NOMO-1 treated with DMSO at 0.1 percent for 48 hours (cell line): Measurements from ENCODE around the gene ITSN1.

Source experiments
- DNase-seq: peaks from one replicate; lab custom pipeline; 2025; ENCODE audit not compliant: unreplicated experiment; lab: John Stamatoyannopoulos, UW

The ITSN1 gene

DNA sequence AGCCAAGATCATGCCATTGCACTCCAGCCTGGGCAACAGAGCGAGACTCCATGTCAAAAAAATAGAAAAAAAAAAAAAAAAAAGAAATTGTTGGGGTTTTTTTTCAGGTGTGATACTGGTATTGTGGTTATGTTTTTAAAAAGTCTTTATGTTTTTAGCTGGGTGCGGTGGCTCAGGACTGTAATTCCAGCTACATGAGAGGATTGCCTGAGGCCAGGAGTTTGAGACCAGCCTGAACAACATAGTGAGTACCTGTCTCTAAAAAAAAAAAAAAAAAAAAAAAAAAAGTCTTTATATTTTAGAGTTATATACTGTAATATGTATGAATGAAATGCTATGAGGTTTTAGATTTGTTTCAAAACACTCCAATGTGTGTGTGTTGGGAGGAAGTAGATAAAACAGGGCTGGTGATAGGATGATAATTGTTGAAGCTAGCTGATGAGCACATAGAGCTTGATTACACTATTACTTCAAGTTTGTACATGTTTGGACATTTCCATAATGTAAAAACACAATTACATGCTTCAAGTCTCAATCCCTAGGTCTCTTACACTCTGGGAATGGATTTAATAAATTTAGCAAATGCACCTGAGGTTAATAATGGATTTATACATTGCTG is 303.5 kb downstream of the ITSN1 start:
- peak; percentile 62 for DNase-seq

DNA sequence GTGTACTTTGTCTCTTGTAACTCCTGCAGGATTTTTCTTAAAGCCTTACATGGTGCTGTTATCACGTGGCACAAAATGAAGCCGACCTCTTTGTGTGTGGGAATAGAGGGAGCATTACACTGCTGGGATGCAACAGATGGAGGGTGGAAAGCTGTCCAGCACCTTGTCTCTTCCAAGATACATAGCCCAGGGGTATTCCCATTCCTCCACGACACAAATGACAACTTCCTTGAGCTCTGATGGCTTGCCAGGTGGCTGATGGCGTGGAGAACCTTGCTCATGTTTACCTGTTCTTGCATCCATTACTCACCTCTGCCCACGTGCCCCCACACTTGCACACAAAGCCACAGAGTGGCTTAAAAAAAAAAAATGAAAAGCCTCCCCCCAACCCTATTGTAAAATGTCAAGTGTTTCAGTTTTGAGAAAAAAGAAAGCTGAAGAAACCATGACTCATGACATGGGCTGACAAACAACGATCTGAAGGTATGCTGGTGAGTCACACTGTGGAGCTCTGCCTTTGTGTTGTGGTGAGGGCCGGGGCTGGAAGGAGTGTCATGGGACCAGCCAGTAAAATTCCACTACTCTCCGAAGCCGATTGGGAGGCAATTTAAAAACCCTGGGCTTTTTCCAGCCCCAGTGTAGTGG is 305.3 kb downstream of the ITSN1 start:
- peak; percentile 93 for DNase-seq

DNA sequence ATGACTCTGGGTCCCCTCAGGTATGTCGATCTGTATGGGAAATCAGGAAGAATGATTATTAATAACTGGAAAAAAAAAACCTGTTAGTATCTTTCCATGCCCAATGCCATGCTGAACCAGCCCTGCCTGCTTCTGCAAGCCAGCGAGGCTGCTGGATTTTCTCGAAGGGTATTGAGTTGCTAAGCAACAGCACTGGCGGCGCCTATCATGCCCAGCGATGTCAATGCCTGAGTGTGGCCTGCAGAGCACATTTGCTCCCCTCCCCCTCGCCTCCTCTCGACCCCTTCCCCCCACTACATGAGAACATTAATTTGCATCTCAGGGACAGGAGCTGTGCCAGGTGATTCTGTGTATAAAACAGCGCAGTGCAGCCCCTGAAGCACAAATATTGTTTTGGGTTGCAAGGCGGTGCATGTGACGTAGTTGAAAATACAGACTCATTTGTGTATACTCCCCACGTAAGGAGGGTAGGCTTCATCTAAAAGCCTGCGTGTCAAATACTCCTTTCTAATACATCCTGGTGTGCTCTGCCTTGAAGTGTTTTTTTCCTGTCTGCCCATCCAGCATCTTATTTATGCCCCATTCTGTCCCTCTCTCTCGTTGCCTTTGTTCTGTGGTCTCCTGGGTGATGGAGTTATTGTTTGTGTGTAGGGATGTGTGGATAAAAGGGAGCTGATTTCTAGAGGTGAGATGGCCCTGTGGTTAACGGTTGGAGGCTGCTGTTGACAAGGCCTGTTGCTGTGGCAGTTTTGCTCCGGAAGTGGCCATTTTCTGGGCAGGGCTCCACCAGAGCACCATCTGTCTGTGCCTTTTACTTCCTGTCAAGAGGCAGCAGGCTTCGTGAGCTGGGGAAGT is 306.0 kb downstream of the ITSN1 start:
- DNase-seq = peak; percentile 86

DNA sequence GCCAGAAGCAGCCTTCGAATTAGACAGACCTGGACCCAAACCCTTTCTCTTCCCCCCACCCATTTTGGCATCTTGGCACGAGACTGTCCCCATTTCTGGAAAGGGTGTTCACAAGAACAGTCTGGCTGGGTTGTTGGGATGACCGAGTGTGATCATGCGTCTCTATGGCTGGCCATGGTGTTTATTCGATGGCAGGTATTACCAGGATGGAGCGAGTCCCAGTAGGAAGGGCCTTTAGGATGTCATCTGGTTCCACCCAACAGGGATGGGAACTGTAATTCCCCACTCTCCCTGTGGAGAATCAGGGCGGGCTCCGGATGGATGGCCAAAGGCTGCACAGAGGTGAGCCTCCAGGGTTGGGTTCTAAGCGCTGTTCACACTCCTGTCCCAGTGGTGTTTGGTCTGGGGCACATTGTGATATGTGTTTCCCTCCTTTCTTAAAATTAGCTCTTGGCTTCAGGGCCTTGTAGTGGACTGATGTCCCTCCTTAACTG is 306.7 kb downstream of the ITSN1 start:
- DNase-seq = no peak
